ENCODE measurements around the gene FAM163A. TPM values are rescaled to one million over a fixed set of nuclear protein-coding genes. Genes with fewer than 3 reads are reported as not detected.
"Not testable (repeated sequence)": the region's sequence is repeated elsewhere in the genome, so short reads cannot be mapped to it uniquely, and the experiment has no call there.

FAM163A gene
- total RNA-seq, 1 donor from 2014 or later, result 0.13 TPM

GRCh38 chr1:179815641-179816040 lies 72.5 kb downstream of the FAM163A start:
- DNase-seq (ENCODE audit: low read depth in 2 of 2), result no peak

GRCh38 chr1:179816196-179816960 lies 73.3 kb downstream of the FAM163A start:
- peak; percentile 68 to 90 for DNase-seq (ENCODE audit: low read depth in 2 of 2)

GRCh38 chr1:179817056-179817455 lies 74.0 kb downstream of the FAM163A start:
- no peak for DNase-seq (ENCODE audit: low read depth in 2 of 2)

- DNase-seq (ENCODE audit: low read depth in 2 of 2), result no peak
Observed at GRCh38 chr1:179817789-179818188, 74.7 kb downstream of the FAM163A start.

- DNase-seq (ENCODE audit: low read depth in 2 of 2), result no peak
Observed at GRCh38 chr1:179818260-179818659, 75.2 kb downstream of the FAM163A start.

- DNase-seq (ENCODE audit: low read depth in 2 of 2), result no peak
Observed at GRCh38 chr1:179818743-179819173, 75.7 kb downstream of the FAM163A start.

GRCh38 chr1:179820226-179820970 lies 77.3 kb downstream of the FAM163A start:
- no peak for DNase-seq (ENCODE audit: low read depth in 2 of 2)

- DNase-seq (ENCODE audit: low read depth in 2 of 2), result no peak
Observed at GRCh38 chr1:179821524-179821923, 78.4 kb downstream of the FAM163A start.

- DNase-seq (ENCODE audit: low read depth in 2 of 2), result no peak
Observed at GRCh38 chr1:179822065-179822464, 79.0 kb downstream of the FAM163A start.

GRCh38 chr1:179823693-179824092 lies 80.6 kb downstream of the FAM163A start:
- no peak for DNase-seq (ENCODE audit: low read depth in 2 of 2)

GRCh38 chr1:179824265-179824664 lies 81.2 kb downstream of the FAM163A start:
- no peak for DNase-seq (ENCODE audit: low read depth in 2 of 2)

- no peak for DNase-seq (ENCODE audit: low read depth in 2 of 2)
Observed at GRCh38 chr1:179825206-179825605, 82.1 kb downstream of the FAM163A start.

- no peak for DNase-seq (ENCODE audit: low read depth in 2 of 2)
Observed at GRCh38 chr1:179825798-179826460, 82.8 kb downstream of the FAM163A start.

GRCh38 chr1:179826626-179827280 lies 83.7 kb downstream of the FAM163A start:
- no peak for DNase-seq (ENCODE audit: low read depth in 2 of 2)

- no peak for DNase-seq (ENCODE audit: low read depth in 2 of 2)
Observed at GRCh38 chr1:179828554-179829110, 85.5 kb downstream of the FAM163A start.

GRCh38 chr1:179831225-179831624 lies 88.1 kb downstream of the FAM163A start:
- DNase-seq (ENCODE audit: low read depth in 2 of 2), result no peak

- DNase-seq (ENCODE audit: low read depth in 2 of 2), result no peak
Observed at GRCh38 chr1:179831852-179832699, 89.0 kb downstream of the FAM163A start.

- DNase-seq (ENCODE audit: low read depth in 2 of 2), result not testable (repeated sequence)
Observed at GRCh38 chr1:179836686-179837445, 93.8 kb downstream of the FAM163A start.

- DNase-seq (ENCODE audit: low read depth in 2 of 2), result peak; percentile 6 to 45
Observed at GRCh38 chr1:179840107-179840506, 97.0 kb downstream of the FAM163A start.

GRCh38 chr1:179848233-179848632 lies 105.1 kb downstream of the FAM163A start:
- no peak for DNase-seq (ENCODE audit: low read depth in 2 of 2)

Measured in dermis microvascular lymphatic vessel endothelial cell (primary cell).